Mesenteric fat pad (tissue), 1 donor: ENCODE data around the gene DHCR24. TPM values are rescaled to one million over a fixed set of nuclear protein-coding genes. Genes with fewer than 3 reads are reported as not detected.
A peak's percentile ranks its signal among the peaks of the same experiment; 100 is the strongest.
"Not testable (repeated sequence)": the region's sequence is repeated elsewhere in the genome, so short reads cannot be mapped to it uniquely, and the experiment has no call there.

Experiments
- DNase-seq: peaks from one replicate; pipeline ENCODE4 v3.0.0-alpha.2; 2020; ENCODE audit warnings: low spot score
- total RNA-seq: library from RNA; stranded (reverse); fragmentation: NEBNext Ultra II Directional; extraction: Animal tissue kit (Norgen Biotek cat#: 25700); gene quantifications from one replicate; pipeline ENCODE4 v1.2.1, GENCODE V29; 2021
- donor health status: DM: yes; HTN: yes; CAD: no.

Gene DHCR24
- total RNA-seq, 1 donor from 2014 or later: 115 TPM

- no peak for DNase-seq
These were observed 1.2 kb upstream of the DHCR24 start for GRCh38 chr1:54888080-54888733.

GRCh38 chr1:54887665-54888071 lies 673 bp upstream of the DHCR24 start:
- DNase-seq: peak; percentile 79

DNA sequence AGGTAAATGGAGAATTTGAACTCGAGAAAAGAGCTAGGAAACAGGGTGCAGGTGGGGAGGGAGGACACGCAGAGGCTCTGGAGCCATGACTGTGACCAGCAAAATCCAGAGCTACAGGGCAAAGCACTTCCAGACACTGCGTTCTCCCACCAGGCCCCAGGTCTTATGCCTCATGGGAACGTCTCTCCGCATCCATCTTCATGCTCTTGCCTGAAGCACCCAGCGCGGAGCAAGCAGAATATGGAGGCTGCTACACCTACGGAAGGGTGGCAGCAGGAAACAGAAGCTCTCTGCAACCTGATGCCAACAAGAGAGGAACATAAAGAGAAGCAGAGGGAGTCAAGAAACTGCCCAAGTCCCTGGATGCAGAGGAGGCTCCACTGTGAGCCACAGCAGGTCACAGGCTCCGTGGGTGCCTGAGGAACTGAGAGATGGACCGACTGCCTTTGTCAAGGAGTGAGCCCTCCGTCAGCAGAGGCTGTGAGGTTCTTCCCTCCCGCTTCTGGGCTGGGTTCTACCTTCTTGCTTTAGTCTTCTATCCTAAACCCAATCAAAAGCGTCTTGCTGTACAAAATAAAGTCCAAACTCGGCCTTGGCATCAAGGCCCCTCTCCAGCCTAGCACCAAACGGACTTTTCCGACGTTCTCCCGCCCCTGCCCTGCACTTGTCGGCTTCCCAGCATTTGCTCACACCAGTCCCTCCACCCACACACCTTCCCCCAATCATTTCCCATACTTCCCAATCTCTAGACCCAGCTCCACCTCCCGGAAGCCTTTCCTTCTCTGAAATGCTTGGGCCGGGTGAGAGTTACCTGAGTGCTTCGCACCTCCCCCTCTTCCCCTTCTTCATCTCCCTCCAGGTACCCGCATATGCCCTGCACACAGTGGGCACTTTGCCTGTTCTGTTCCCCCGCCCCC lies 930 bp downstream of the DHCR24 start:
- DNase-seq: no peak

GRCh38 chr1:54885237-54885679 lies 1.7 kb downstream of the DHCR24 start:
- no peak for DNase-seq

DNA sequence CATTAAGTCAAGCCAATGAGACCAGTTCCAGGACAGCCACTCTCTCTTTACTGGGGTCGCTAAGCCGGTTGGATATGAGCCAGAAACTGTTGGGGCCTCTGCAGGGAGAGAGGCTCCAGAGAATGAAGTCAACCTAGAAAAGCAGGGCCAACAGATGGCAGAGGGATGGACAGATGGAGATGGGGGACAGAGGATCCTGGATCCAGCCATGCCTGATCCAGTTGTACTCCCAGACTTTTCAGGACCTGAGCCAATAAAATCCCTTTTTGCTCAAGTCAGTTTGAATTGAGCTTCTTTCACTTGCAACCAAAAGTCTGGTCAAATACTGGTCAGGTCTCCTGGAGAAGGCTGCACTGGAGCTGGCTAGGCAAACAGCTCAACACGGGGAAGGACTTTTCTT lies 2.2 kb downstream of the DHCR24 start:
- no peak for DNase-seq

GRCh38 chr1:54884135-54884586 lies 2.8 kb downstream of the DHCR24 start:
- no peak for DNase-seq

DNA sequence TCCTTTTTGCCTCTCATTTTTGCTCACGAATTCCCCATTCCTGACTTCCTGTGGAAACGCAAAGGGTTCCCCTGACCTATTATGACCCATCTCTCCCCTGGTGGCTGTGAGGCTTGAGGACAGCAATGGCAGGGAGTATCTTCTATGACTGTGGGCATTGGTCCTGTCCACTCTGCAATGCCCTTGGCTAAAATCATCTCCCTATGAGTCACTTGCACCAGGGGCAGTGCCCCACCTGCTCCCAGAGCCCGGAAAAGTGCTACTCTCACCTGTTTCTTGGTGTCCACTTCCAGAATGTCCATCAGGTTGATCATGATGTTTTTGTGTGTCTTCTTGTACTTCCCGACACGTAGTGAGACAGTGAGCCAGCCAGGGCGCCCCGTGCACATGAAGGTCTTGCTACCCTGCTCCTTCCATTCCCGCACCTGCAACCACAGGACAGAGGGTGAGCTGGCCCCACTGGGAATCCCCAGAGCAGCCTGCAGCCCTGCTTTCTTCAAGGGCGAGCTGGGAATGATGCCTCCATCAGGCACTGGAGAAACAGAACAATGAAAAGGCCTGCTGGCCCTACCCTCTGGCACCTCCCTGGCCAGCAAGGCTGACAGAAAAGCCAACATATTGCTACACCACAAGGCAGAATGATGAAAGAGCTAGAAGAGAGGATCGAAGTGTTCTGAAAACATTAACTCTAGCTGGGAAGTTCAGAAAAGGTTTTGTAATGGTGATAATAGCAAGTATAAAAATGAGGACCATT lies 3.5 kb downstream of the DHCR24 start:
- no peak for DNase-seq

GRCh38 chr1:54882519-54882918 lies 4.5 kb downstream of the DHCR24 start:
- DNase-seq: no peak

DNA sequence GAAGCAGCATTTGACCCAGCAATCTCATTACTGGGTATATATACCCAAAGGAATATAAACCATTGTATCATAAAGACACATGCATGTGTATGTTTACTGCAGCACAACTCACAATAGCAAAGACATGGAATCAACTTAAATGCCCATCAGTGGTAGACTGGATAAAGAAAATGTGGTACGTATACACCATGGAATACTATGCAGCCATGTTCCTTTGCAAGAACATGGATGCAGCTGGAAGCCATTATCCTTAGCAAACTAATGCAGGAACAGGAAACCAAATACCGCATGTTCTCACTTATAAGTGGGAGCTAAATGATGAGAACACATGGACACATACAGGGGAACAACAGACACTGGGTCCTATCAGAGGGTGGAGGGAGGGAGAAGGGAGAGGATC lies 5.4 kb downstream of the DHCR24 start:
- not testable (repeated sequence) for DNase-seq

GRCh38 chr1:54879872-54880271 lies 7.1 kb downstream of the DHCR24 start:
- no peak for DNase-seq

GRCh38 chr1:54876814-54877213 lies 10.2 kb downstream of the DHCR24 start:
- DNase-seq: no peak

- DNase-seq: no peak
These were observed 12.0 kb downstream of the DHCR24 start for GRCh38 chr1:54875000-54875399.

- DNase-seq: no peak
These were observed 12.7 kb downstream of the DHCR24 start for GRCh38 chr1:54874079-54874830.

DNA sequence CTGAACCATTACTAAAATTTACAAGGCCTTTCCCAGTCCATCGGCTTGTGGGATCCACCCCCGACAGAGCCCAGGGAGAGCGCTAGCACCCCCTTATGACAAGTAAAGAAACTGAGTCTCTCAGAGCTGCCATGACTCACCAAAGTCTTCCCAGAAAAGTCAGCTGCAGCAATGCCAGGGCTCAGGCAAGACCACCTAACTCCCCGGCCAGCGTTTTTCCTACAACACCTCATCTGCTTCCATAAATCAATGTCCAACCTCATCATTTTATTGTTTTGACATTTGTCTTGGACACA lies 15.0 kb downstream of the DHCR24 start:
- DNase-seq: peak; percentile 68

- DNase-seq: no peak
These were observed 15.5 kb downstream of the DHCR24 start for GRCh38 chr1:54871275-54872035.

DNA sequence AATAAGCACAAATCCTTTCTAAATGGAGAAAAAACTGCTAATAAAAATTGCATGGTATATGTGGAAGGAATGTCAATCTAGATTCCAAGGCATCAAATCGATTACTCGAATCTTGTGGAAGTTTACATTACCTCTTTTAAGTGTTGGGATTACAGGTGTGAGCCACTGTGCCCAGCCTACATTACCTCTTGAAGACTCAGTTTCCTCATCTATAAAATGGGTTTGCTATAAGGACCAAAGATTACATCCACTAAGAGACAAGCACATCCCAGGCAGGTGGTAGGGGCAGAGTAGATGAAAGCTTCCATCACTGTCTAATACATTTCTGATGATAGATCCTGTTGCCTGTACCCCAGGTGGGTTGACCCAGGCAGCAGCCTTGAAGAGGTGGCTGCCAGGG lies 16.1 kb downstream of the DHCR24 start:
- no peak for DNase-seq

- DNase-seq: no peak
These were observed 17.7 kb downstream of the DHCR24 start for GRCh38 chr1:54869173-54869851.

GRCh38 chr1:54867717-54868057 lies 19.3 kb downstream of the DHCR24 start:
- DNase-seq: peak; percentile 68

GRCh38 chr1:54866801-54867716 lies 19.9 kb downstream of the DHCR24 start:
- peak; percentile 75 for DNase-seq
